ENCODE data around the gene CTSH.

The CTSH gene

DNA sequence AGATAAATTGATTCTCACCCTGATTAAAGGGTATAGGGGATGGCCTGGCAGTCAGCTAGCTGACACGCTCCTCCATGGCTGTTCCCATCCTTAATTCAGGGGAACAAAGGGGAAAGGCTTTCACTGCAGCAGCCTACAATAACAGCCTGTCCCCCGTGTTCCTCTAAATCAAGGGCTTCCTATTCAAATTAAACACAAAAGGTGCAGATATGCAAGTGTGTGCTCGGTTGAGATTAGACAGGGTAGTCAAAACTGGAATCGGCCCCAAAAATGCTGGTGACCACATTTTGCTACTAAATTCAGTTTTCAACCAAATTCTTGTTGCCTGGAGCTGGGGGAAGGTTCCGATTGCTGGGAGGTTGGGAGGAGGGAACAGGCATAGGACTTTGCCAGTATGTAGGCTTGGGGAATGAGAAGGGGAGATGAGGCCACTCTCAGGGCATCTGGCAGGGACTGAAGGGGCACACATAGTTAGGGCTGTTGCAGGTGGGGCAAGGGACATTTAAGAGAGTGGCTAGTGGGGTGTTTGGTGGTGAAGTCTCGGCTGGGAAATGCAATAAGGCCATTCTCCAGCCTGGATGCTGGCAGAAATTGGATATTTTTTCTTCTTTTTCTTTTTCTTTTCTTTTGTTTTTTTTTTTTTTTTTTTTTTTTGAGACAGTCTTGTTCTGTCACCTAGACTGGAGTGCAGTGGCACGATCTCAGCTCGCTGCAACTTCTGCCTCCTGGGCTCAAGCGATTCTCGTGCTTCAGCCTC is 32.9 kb upstream of the CTSH start:
- no peak for DNase-seq

DNA sequence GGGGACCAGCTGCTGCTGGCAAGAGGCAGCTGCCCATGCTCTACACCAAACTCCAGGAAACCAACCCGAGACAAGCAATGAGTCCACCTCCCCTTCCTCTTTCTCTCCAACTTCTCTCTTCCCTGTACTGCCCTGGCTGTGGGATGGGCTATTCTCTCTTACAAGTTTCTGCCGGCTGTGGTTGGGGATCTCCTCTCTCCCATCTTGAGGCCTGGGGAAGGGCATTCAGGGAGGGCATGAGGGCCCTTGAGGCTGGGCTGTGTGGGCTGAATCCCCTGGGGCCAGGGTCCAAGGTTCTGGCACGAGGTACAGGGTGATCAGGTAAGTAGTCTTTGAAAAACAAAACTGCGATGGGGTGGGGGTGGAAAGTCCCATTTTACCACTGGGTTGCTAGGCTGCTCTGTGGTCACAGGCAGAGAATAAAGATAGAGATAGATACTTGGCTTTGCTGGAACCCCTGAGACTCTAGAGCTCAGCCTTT is 32.3 kb upstream of the CTSH start:
- no peak for DNase-seq

DNA sequence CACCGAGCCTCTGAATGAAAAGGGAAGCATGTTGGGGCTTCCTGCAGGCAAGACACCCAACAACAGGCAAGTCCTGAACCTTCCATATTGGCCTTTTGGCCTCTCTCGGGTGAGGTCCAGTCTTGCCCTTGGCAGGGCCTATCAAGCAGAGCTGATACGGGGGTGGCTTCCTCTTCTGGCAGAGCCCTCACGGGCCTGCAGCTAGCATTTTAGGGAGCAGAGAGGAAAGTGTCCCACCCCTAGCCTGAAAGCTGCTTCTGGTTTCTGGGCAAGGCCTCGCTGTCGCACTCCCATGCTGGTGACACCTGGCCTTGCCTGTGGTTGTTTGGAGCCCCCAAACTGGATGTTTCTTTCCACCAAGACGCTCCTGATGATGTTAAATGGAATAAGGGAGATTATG is 31.8 kb upstream of the CTSH start:
- no peak for DNase-seq

DNA sequence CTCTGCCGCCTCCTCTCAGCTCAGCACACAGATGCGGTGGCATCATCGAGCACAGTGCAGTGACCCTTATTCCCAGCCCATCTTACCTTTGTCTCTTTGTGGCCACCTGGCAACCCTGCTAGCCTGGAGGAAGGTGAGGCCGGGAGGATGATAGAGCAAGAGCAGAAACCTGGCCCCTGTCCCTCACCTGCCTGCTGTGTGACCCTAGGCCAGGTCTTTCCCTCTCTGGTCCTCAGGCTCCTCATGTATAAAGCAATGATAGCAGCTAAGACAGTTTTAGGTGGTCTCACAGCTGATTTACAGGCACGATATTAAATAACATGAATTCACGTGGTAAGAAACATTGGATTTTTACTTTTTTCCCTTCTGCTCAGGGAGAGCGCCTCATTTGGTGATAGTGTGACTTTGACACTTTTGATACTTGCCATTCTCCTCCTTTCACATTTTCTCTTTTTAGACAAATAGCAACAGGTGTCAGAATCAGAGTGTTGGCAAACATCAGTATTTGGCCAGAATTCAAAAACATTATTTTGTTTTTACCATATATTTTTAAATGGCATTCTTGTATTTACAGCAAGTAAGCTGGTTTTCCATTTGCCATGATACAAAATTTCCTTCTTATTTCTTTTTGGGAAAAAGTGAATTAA is 29.5 kb upstream of the CTSH start:
- DNase-seq: no peak

DNA sequence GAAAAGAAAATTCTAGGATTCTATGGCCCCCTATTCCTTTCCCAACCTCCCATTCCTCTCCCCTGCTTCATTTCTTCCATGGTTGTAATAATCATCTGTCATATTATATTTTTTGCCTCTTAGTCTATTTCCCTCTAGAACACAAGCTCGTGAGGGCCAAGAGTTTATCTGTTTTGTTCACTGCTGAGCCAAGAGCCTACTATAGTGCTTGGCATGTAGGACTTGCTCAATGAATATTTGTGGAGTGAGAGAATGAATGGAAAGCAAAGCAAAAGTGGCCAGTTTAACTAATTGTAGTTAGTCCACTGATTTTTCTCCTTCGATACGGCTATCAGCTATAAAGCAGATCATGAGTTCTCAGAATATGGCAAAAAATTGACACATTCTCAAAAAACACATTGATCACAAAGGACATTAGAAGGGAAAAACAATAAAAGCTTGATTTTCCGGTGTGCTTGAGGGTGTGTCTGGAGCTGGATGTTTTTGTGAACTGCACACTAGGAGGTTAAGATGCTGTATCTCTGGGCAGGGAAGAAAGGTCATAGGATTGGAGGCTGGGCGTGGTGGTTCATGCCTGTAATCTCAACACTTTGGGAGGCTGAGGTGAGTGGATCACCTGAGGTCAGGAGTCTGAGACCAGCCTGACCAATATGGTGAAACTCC is 25.0 kb upstream of the CTSH start:
- DNase-seq: no peak

DNA sequence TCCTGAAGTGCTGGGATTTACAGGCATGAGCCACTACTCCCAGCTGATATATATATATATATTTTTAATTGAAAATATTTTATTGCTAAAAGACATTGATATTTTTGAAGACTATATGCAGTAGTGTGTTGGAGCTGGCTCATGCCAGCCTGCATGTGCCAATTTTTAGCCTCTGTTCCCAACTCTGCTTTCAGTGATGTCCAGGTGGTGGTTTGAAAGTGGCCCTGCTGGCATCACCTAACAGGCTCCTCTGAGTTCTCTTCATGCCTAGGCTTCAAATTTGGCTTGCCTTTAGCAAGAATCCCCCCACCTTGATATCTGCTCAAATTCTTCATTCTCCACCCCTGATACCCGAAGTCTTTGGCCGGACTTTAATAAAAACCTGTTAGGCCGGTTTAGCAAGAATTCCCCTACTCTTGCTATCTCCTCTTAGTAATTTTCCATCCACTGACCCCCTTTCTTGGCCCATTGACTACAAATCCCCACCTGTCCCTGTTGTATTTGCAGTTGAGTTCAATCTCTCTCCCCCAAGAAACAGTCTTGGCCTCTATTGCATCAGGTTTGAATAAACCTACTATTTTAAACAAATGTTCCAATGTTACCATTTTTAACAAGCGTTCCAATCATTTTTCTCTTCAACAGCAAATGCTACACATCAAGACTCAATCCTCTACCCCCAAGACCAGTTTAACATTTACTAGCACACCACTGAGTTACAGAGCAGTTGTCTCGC is 23.9 kb upstream of the CTSH start:
- no peak for DNase-seq

DNA sequence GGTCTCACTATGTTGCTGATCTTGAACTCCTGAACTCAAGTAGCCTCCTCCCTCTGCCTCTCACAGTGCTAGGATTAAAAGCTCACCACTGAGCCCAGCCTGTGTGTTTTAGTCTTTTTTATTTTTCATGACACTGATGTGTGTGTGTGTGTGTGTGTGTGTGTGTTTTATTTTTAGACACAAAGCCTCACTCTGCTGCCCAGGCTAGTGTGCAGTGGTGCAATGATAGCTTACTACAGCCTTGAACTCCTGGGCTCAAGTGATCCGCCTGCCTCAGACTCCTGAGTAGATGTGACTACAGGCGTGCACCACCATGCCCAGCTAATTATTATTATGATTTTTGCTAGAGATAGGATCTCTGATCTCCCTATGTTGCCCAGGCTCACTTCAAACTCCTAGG is 23.3 kb upstream of the CTSH start:
- no peak for DNase-seq

DNA sequence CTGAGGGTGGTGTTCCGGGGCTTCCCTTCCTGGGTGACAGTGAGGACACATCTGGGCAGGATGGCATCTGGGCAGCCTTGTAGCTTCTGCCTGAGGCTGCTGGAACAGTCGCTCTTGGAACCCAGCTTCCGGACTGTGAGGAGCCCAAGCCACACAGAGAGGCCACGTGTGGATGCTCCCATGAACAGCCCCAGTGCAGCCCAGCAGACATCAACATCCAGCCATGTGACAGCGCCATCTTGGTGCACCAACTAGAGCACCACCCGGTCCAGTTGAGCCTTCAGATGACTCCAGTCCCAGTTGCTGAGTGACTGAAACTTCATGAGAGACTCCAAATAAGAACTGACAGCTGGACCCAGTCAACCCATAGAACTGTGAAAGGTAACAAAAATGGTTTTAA is 15.5 kb upstream of the CTSH start:
- no peak for DNase-seq

DNA sequence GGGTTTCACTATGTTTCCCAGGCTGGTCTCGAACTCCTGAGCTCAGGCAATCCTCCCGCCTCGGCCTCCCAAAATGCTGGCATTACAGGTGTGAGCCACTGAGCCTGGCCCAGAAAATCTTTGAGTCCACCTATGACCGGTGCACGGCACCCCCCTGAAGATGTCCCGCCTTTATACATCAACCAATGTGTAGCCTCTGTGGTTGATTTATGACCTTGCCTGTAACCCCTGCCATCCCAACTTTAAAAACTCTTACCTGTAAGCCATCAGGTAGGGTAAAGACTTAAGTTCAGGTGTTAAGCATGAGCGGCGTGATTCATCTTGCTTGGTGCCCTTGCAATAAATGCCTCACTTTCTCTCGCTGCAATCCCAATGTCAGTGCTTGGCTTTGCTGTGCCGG is 14.5 kb upstream of the CTSH start:
- DNase-seq: no peak

DNA sequence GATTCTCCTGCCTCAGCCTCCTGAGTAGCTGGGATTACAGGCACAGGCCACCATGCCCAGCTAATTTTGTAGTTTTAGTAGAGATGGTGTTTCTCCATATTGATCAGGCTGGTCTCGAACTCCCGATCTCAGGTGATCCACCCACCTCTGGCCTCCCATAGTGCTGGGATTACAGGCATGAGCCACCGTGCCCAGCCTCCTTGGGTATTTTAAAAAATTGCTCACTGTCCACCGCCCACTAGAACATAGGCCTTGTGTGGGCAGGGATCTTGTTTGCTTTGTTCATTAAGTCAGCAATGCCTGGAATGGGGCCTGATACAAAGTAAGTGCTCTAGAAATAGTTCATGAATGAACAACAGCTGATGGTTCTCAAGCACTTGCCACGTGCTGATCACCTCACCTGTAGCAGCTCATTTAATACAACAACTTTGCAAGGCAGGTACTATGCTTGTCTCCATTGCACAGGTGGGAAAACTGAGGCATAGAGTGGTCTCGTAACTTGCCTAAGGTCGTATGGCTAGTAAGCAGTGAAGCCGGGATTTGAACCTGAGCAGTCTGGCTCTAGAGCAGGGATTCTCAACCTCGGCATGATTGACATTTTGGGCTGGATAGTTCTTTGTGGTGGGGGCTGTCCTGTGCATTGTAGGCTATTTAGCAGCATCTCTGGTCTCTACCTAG is 12.7 kb upstream of the CTSH start:
- no peak for DNase-seq

DNA sequence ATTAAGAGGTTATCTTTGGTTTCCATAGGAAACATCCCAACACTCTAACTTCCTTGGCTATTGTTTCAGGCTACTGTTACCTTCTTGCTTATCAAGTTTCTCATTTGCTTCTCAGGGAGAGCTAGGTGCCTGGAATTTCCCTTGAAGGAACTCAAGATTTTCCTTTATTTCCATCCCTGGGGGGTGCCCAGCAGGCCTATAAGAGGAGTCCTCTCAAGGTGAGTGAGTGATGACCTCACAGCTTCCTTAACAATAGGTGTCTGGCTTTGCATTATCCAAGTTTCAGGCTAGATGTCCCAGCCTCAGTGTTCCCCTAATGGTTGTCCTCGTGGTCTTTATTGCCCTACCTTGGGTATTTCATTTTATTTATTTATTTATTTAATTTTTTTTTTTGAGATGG is 12.1 kb upstream of the CTSH start:
- DNase-seq: no peak

DNA sequence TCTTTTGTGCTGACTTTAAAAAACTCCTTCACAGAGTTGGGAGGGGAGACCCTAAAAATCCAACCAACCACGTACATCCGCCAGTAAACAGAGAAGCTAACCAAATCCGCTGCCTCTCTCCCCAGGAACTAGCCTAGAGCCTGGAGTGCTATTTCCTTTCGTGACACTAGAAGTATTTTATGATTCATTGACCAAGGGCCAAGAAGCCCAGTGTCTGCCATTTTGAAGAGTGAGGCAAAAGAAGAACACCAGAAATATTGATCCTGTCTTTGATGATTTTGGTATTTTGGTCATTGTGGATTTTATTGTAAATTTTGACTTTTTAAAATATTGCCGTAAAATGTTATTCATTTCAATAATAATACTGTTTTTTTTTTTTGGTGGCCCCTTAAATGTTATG is 10.5 kb upstream of the CTSH start:
- DNase-seq: no peak

DNA sequence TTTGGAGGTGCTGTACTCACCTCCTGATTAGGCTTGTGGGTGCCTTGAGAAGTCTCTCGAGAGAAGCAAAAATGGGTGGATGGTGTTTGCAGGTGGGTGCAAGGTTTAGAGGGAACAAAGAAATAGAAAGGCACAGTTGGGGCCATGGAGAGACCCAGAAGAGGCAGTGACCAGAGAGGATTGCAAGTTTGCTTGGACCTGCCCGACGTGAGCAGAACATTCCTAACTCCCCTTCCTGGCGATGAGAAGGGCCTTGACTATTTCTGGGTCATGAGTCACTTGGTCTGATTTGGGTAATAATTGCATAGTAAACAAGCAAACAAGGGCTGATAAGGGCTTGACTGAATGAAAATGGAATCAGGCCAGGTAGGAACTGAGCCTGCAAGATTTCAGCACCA is 7.0 kb upstream of the CTSH start:
- no peak for DNase-seq

DNA sequence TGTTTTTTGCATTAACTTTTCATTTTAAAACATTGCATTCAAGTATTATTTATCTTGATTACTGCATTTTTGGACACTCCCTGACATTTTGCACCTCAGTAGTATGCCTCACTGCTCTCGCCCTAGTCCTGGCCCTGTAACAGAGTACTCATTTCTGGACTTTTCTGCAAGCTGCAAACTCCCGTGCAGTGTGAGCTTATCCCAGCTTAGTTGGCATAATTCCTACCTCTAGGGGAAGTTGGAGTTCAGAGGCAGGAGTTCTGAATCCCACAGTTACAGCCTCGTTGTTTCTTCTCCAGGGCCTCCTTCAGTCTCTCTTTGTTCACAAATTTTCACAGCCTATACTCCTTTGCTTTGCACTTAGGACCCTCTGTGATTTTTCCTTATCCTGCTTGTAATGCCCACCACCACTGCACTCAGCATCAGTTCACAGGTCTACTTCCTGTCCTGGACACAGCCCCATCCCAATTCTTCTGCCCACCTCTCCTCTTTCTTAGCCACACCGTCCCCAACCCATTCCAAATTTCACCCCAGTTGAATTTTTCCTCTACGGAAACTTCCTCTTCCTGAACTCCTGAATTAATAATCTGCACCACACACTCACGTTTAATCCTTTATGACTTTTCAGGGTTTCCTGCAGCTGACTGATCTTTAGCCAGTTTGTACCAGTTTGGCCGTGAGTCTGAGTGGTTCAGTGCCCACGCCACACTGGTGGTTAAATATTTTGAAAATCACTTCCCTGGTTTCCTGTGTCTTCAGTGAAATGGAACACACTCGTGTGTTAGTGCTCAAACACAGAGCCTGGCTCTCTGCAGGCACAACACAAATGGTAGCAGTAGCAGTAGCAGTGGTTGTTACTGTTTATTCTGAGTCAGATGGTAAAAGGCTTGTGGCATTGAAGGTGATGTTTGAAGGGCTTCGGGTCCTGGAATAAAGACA is 6.3 kb upstream of the CTSH start:
- DNase-seq: no peak

DNA sequence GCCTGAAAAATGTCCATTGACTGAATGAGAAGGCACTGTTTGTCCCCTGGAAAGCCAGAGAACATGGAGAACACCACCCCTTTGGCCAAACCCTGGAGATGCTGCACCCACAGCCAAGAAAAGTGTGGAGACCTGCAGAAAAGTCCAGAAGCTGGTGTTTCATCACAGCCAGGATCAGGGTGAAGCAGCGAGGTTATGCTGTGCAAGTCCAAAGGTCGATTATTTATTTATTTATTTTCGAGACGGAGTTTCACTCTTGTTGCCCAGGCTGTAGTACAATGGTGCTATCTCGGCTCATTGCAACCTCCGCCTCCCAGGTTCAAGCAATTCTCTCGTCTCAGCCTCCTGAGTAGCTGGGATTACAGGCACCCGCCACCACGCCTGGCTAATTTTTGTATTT is 5.5 kb upstream of the CTSH start:
- DNase-seq: no peak

DNA sequence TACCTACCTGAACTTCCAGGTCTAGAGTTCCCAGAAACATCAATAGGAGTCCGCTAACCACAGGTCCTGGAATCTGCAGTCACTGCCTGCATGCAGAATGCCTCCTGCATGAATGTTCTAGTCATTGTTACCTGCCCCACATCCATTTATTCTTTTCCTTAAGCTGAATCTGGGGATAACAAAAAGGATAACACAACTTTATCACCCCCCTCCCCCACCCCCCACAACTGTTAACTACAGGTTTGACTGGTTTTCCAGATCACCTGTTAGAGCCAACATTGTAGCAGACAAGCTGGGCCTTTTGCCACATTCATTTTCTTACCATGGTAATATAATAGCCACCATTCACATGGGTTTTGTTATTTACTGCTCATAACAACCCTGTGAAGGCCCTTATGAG is 4.6 kb upstream of the CTSH start:
- DNase-seq: no peak

DNA sequence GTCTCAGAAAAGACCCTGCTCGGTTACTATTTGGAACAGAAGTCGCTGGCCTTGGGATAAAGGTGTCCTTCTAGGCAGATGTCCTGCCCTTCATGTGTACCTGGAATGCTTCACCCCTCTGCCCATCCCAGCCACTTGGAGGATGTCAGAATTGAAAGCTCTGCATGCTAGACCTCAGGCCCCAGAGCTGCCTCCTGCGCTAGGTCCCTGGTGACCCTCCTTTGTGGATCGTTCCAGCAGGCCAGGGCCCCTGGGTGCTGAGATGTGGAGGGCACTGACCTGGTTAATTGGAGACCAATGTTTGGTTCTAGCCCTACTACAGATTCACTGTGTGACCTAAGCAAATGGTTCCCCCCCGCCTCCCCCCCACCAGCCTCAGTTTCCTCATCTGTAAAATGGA is 2.7 kb upstream of the CTSH start:
- DNase-seq: no peak

DNA sequence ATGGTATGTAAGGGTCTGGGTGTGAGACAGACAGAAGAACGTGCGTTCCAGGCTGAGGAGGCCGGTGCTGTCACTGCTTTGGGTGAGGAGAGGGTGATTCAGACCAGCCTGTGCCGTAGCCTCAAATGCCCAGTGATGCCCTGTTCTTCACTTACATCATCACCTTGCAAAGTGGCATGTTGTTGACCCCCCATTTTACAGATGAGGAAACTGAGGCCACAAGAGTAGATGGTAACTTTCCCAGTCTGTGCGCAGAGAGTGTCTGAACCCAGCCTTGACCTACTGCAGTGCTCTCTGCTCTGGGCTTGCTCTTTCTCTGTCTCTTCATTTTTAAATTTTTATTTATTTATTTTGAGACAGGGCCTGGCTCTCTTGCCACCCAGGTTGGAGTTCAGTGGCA is 1.6 kb upstream of the CTSH start:
- no peak for DNase-seq

DNA sequence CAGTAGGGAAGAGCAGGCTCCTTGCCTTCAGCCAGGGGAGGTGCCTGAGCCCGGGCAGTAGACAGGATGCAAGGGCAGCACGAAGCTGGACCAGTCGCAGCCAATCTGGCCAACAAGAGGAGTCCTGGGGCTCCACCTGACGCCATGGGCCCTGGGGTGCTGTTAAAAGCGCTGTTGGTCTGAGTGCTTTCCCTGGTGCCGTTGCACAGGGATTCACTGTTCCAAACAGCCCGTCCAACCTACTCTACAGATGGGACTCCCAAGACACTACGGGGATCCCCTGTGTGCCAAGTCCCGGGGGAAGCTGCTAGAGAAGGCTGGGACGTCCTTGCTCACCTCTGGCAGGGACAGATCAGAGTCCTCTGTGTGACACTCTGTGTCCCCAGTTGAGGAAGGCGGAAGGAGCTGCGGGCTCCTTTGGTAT is 632 bp downstream of the CTSH start:
- no peak for DNase-seq

DNA sequence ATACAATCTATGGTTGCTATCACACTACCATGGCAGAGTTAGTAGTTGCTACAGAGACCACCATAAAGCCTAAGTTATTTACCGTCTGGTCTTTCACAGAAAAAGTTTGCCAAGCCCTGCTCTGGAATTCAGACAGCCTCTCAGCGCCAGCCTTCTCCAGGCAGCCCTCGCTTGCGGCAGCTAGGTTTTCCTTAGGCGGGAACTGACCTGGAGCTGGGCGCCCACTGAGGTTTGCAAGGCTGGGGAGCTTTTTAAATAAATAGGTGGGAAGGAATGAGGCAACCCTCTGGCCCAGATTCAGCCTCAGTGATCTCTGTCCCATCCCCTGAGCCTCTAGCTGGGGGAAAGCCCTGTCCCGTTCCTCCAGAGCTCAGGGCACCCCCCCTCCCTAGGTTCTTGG is 1.2 kb downstream of the CTSH start:
- DNase-seq: no peak

DNA sequence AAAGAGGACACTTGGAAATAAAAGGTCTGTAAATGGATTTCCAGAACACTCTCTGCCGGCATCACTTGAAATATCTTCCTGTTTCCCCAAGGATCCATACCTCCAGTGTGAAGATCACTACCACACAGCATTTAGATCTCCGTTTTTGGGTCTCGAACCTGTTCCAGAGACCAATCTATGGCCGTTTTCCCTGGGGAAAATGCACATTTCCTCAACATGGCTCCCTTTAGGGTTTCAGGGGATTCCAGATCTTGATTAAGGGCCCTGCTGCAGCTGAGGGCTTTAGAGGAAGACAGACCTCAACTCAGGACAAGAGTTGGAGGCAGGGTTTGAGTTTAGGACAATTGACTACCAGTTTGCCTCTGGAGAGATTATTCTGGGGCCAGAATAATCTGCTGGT is 2.1 kb downstream of the CTSH start:
- DNase-seq: no peak

Measured in cortex of kidney (tissue), 1 donor.